Uterus (tissue), 4 donors: ENCODE measurements around the gene NAV3. TPM values are rescaled to one million over a fixed set of nuclear protein-coding genes. Genes with fewer than 3 reads are reported as not detected.

Experiments used
- DNase-seq, 2 donors: peaks; one replicate each; pipeline ENCODE4 v3.0.0-alpha.2; 2019 to 2020
- H3K27ac ChIP-seq, 2 donors: fragments of 200-600 bp; sonication (generic); 1 replicate in 1 of 2; 2 replicates in 1 of 2; pipeline ENCODE4 v1.5.1; 2016 to 2018
- H3K27me3 ChIP-seq, 2 donors: fragments of 200-600 bp; sonication (generic); one replicate each; pipeline ENCODE4 v1.5.1; 2018 to 2019; ENCODE audit warnings: control low read depth in 1 of 2
- H3K36me3 ChIP-seq, 2 donors: fragments of 200-600 bp; sonication (generic); one replicate each; pipeline ENCODE4 v1.5.1; 2019; ENCODE audit warnings: control low read depth in 1 of 2
- H3K4me1 ChIP-seq, 2 donors: fragments of 200-600 bp; sonication (generic); one replicate each; pipeline ENCODE4 v1.5.1; 2018 to 2019; ENCODE audit warnings: control low read depth in 1 of 2
- H3K4me3 ChIP-seq, 2 donors: fragments of 200-600 bp; sonication (generic); 1 replicate in 1 of 2; 2 replicates in 1 of 2; pipeline ENCODE4 v1.5.1; 2018 to 2019; ENCODE audit warnings: mild to moderate bottlenecking in 1 of 2
- H3K9me3 ChIP-seq, 2 donors: fragments of 200-600 bp; sonication (generic); one replicate each; pipeline ENCODE4 v1.5.1; 2019; ENCODE audit warnings: control low read depth in 1 of 2
- POLR2A ChIP-seq, 2 donors: fragments of 450-650 bp; IDR thresholded peaks; one replicate each; pipeline ENCODE4 v1.6.1; 2016; ENCODE audit warnings: antibody characterized with exemption in 2 of 2, mild to moderate bottlenecking in 1 of 2, moderate library complexity in 1 of 2
- intact Hi-C: fragments of 100-400 bp; cut with DNase I; formaldehyde crosslinking; loops from one replicate; pipeline ENCODE4 v1.15.1; 2023; ENCODE audit warnings: low total_unique reads
- total RNA-seq, 4 donors: library from RNA; depleted of rRNA in 3 of 4; stranded (reverse); fragments of >200 nt in 3 of 4; gene quantifications; one replicate each; pipeline versions ENCODE4 v1.1.0 to v1.2.4, GENCODE V29; 2014 to 2023
- TF ChIP-seq, protein P1 (sequence below), 4 experiments: fragments of 200-600 bp in 2 of 4; fragments of 450-650 bp in 2 of 4; sonication (generic) in 2 of 4; IDR thresholded peaks; one replicate each; pipeline ENCODE4 v1.5.1; 2016 to 2019; ENCODE audit warnings: antibody characterized with exemption in 4 of 4, mild to moderate bottlenecking in 2 of 4, moderate library complexity in 1 of 4
- donor health status: DM: yes; HTN: yes; CAD: no.

The NAV3 gene
- total RNA-seq, 4 donors from 2014 or later = 7.2 to 33.9 (median 13.0) TPM

DNA sequence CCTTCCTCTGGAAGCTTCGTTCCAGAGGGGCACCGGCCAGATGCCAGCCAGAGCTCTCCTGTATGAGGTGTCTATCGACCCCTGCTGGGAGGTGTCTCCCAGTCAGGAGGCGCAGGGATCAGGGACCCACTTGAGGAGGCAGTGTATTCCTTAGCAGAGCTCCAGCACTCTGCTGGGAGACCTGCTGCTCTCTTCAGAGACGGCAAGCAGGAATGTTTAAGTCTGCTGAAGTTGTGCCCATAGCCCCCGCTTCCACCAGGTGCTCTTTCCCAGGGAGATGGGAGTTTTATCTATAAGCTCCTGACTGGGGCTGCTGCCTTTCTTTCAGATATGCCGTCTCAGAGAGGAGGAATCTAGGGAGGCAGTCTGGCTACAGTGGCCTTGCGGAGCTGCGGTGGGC, 22.2 kb upstream of the NAV3 start:
- Histone ChIP-seq H3K27me3 (no peaks in the 10 kb centered on the region), H3K4me3 (no peak overlapping the region), H3K36me3 (no peaks in the 10 kb centered on the region), H3K27ac (no peak overlapping the region), H3K4me1 (no peaks in the 10 kb centered on the region), H3K9me3 (no peaks in the 10 kb centered on the region)
- intact Hi-C loops = no loop called here
- TF ChIP-seq POLR2A (IDR thresholded peaks at IDR 0.05) = no peak
- TF ChIP-seq, protein P1, sequence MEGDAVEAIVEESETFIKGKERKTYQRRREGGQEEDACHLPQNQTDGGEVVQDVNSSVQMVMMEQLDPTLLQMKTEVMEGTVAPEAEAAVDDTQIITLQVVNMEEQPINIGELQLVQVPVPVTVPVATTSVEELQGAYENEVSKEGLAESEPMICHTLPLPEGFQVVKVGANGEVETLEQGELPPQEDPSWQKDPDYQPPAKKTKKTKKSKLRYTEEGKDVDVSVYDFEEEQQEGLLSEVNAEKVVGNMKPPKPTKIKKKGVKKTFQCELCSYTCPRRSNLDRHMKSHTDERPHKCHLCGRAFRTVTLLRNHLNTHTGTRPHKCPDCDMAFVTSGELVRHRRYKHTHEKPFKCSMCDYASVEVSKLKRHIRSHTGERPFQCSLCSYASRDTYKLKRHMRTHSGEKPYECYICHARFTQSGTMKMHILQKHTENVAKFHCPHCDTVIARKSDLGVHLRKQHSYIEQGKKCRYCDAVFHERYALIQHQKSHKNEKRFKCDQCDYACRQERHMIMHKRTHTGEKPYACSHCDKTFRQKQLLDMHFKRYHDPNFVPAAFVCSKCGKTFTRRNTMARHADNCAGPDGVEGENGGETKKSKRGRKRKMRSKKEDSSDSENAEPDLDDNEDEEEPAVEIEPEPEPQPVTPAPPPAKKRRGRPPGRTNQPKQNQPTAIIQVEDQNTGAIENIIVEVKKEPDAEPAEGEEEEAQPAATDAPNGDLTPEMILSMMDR (IDR thresholded peaks at IDR 0.05) = no peak
- DNase-seq = no peak

DNA sequence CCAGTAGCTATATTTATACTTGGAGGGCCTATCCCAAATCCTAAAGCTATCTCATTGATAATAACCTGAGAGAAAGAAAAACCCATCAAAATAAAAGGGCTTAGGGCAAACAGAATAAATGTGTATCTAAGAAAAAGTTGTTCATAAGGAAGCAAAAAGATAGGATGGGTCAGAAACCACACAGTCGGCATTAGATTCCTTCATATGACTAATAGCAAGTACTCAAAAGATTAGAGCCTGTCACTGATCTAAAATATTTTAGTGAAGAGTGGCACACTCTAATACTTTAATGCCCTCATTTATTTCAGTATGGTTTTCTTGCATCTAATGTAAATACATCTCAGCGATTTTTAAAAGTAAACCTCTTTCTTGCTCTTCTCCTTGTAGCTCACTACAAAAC, 17.1 kb upstream of the NAV3 start:
- no peak overlapping the region for H3K27ac ChIP-seq

DNA sequence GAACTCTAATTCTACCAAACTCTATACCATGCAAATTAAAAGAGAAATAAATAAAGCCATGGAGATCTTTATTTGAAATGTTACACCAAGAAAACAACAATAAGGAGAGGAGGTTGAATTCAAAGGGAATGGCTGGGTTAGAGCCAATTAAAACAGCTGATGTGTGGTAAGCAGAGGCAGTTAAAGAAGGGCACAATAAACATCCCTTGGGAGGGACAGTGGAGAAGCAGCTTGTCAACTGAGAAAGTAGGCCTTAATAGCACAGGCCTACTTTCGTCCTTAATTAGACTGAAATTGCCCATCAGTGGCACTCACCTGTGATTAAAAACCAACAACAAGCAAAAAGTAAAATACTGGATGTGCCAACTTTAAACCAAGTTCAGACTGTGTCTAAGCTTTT, 16.3 kb upstream of the NAV3 start:
- Histone ChIP-seq H3K27me3 (no peaks in the 10 kb centered on the region), H3K9me3 (no peaks in the 10 kb centered on the region), H3K4me1 (no peaks in the 10 kb centered on the region), H3K36me3 (no peaks in the 10 kb centered on the region), H3K4me3 (no peak overlapping the region), H3K27ac (no peak overlapping the region)
- DNase-seq = no peak
- intact Hi-C loops = no loop called here
- TF ChIP-seq, protein P1 (IDR thresholded peaks at IDR 0.05) = no peak
- TF ChIP-seq POLR2A (IDR thresholded peaks at IDR 0.05) = no peak

More for the DNA sequence above, 17.1 kb upstream of the NAV3 start:
- no peak overlapping the region for H3K4me3 ChIP-seq
- TF ChIP-seq, protein P1 (IDR thresholded peaks at IDR 0.05) = no peak
- TF ChIP-seq POLR2A (IDR thresholded peaks at IDR 0.05) = no peak
- no peaks in the 10 kb centered on the region for H3K27me3 ChIP-seq
- DNase-seq = no peak
- no peaks in the 10 kb centered on the region for H3K36me3 ChIP-seq
- no peaks in the 10 kb centered on the region for H3K9me3 ChIP-seq
- intact Hi-C loops = no loop called here
- no peaks in the 10 kb centered on the region for H3K4me1 ChIP-seq

DNA sequence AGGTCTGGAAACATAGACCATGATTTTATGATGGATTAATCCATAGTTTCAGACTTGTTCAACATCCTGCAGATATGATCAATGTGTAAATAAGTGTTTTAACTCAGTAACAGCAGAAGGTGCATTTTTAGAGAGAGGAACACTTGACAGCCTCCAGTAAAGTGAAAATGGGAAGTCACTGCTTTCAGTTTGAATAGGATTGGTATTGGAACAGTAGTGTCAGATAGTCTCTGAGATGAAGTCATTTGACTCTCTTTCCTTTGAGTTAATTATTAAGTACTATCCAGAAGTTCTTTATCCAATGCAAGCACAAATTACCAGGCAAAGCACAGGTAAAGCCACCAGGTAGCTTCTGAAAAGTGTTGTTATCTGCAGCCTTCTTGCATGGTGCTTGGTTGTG, 14.5 kb upstream of the NAV3 start:
- no peaks in the 10 kb centered on the region for H3K27me3 ChIP-seq
- intact Hi-C loops = no loop called here
- TF ChIP-seq POLR2A (IDR thresholded peaks at IDR 0.05) = no peak
- TF ChIP-seq, protein P1 (IDR thresholded peaks at IDR 0.05) = no peak
- H3K27ac ChIP-seq = no peak overlapping the region
- DNase-seq = no peak
- H3K36me3 ChIP-seq = no peaks in the 10 kb centered on the region
- H3K4me3 ChIP-seq = no peak overlapping the region
- no peaks in the 10 kb centered on the region for H3K9me3 ChIP-seq
- no peaks in the 10 kb centered on the region for H3K4me1 ChIP-seq

DNA sequence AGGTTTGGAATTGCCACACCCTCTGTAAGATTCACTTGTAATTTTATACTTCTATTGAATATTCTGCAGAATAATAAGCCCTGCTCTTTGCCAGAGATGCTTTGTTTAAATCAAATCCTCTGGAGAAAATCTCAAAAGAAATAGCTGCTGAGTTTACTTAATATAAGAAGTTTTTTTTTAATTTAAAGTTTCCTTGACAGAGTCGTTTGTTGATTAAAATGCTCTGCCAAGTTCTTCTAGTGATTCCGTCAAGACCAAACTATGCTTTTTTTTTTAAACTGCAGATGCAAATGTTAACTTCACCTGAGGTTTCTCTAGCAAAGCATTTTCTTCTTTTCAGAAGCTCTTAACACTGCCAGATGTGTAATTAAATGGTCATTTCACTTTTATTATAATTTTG, 13.4 kb upstream of the NAV3 start:
- DNase-seq = no peak
- no peak overlapping the region for H3K27ac ChIP-seq
- no peaks in the 10 kb centered on the region for H3K9me3 ChIP-seq
- H3K4me3 ChIP-seq = no peak overlapping the region
- TF ChIP-seq POLR2A (IDR thresholded peaks at IDR 0.05) = no peak
- TF ChIP-seq, protein P1 (IDR thresholded peaks at IDR 0.05) = no peak
- no peaks in the 10 kb centered on the region for H3K27me3 ChIP-seq
- no peaks in the 10 kb centered on the region for H3K4me1 ChIP-seq
- intact Hi-C loops = no loop called here
- no peaks in the 10 kb centered on the region for H3K36me3 ChIP-seq
